Measurements from ENCODE around the gene TAAR9.

DNA sequence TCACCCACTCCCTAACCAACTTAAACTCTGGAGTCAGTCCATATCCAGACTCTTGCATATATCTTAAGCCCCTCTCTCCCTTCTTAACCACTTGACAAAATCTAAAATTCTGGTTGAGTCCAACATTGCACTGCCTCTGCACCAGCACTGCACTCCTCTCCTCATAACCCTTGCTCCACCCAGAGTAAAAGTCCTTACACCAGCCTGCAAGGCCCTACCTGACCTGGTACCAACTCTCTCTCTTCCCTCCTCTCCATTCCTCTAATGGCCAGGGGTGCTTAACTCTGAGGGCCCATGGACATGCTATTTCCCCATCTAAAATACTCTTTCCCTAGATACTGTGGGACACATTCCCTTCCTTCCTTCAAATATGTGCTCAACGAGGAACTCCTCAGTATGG is 46.2 kb upstream of the TAAR9 start:
- TF ChIP-seq, protein P1, sequence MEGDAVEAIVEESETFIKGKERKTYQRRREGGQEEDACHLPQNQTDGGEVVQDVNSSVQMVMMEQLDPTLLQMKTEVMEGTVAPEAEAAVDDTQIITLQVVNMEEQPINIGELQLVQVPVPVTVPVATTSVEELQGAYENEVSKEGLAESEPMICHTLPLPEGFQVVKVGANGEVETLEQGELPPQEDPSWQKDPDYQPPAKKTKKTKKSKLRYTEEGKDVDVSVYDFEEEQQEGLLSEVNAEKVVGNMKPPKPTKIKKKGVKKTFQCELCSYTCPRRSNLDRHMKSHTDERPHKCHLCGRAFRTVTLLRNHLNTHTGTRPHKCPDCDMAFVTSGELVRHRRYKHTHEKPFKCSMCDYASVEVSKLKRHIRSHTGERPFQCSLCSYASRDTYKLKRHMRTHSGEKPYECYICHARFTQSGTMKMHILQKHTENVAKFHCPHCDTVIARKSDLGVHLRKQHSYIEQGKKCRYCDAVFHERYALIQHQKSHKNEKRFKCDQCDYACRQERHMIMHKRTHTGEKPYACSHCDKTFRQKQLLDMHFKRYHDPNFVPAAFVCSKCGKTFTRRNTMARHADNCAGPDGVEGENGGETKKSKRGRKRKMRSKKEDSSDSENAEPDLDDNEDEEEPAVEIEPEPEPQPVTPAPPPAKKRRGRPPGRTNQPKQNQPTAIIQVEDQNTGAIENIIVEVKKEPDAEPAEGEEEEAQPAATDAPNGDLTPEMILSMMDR (IDR thresholded peaks at IDR 0.05 in 4 of 5, conservative IDR thresholded peaks at IDR 0.05 in 1 of 5): no peak
- no peak for TF ChIP-seq POLR2A (IDR thresholded peaks at IDR 0.05)

All from gastrocnemius medialis (tissue), 4 donors.